Right lobe of liver (tissue), 6 donors: ENCODE data around the gene PSMA7. TPM values are rescaled to one million over a fixed set of nuclear protein-coding genes. Genes with fewer than 3 reads are reported as not detected.

Source experiments
- ATAC-seq, 4 donors: fragments of 200-7000 bp; cut with Tn5 transposase; one replicate each; pipeline ENCODE4 v1.9.1; 2020; ENCODE audit warnings: mild to moderate bottlenecking in 4 of 4, moderate library complexity in 4 of 4
- DNase-seq, 3 donors: peaks; one replicate each; pipeline ENCODE4 v3.0.0-alpha.2; 2020
- H3K27ac ChIP-seq, 3 donors: fragments of 200-600 bp; one replicate each; pipeline ENCODE4 v1.8.0; 2022
- H3K27me3 ChIP-seq, 2 donors: fragments of 200-600 bp; one replicate each; pipeline ENCODE4 v1.8.0; 2022
- H3K36me3 ChIP-seq, 4 donors: fragments of 200-600 bp; sonication (generic) in 1 of 4; one replicate each; pipeline versions ENCODE4 v1.5.1 to v1.8.0; 2017 to 2022; ENCODE audit warnings: control low read depth in 1 of 4
- H3K4me1 ChIP-seq, 4 donors: fragments of 200-600 bp; sonication (generic) in 1 of 4; one replicate each; pipeline versions ENCODE4 v1.5.1 to v1.8.0; 2017 to 2022; ENCODE audit warnings: control low read depth in 1 of 4
- H3K4me3 ChIP-seq, 3 donors: fragments of 200-600 bp; one replicate each; pipeline ENCODE4 v1.8.0; 2022
- H3K9me3 ChIP-seq, 4 donors: fragments of 200-600 bp; sonication (generic) in 1 of 4; one replicate each; pipeline versions ENCODE4 v1.5.1 to v1.8.0; 2017 to 2022; ENCODE audit warnings: control low read depth in 1 of 4
- CTCF ChIP-seq, 4 donors: fragments of 200-600 bp in 3 of 4; fragments of 450-650 bp in 1 of 4; IDR thresholded peaks; one replicate each; pipeline versions ENCODE4 v1.5.1 to v1.8.0; 2016 to 2022; ENCODE audit warnings: antibody characterized with exemption in 4 of 4, mild to moderate bottlenecking in 2 of 4
- POLR2A ChIP-seq: fragments of 450-650 bp; IDR thresholded peaks from one replicate; pipeline ENCODE4 v1.6.1; 2017; ENCODE audit warnings: antibody characterized with exemption, mild to moderate bottlenecking
- WGBS: methylation state at CpG from one replicate; pipeline ENCODE4 v1.1.6; 2018; ENCODE audit warnings: low coverage, low lambda C conversion rate; ENCODE audit not compliant: insufficient coverage; ENCODE audit errors: missing lambda C conversion rate; 5-methylcytosine and 5-hydroxymethylcytosine counted together
- intact Hi-C, 2 donors: fragments of 100-400 bp; cut with DNase I; formaldehyde crosslinking; loops; one replicate each; pipeline versions ENCODE4 v1.11.2 to v1.14.1; 2022
- total RNA-seq, 6 experiments: library from RNA; depleted of rRNA in 2 of 6; stranded (reverse); fragments of >200 nt in 2 of 6; fragmentation: NEBNext Ultra II Directional in 3 of 6; extraction: Animal tissue kit (Norgen Biotek cat#: 25700) in 3 of 6; gene quantifications; one replicate each; pipeline versions ENCODE4 v1.1.0 to v1.2.4, GENCODE V29; 2016 to 2023
- donor health status: DM: no; HTN: yes; CAD: no.
- donor health status: DM: no; HTN: no; CAD: no.
- donor health status: DM: no; HTN: no; CAD: no.
- donor health status: DM: no; HTN: yes; CAD: no.
- donor health status: DM: no; HTN: yes; CAD: no.

The PSMA7 gene
- total RNA-seq, 6 experiments from 2014 or later, result 108 to 268 (median 116) TPM

GRCh38 chr20:62177307-62177706 is 34.1 kb upstream of the PSMA7 start:
- Histone ChIP-seq H3K27me3 (no peaks in the 10 kb centered on the region), H3K4me1 (peaks cover 0 to 36% (median 2%) of the 10 kb centered on the region in 4 donors), H3K27ac (peak overlapping the region; percentile 95 to 99 (median 97)), H3K9me3 (no peaks in the 10 kb centered on the region), H3K36me3 (peaks cover 0 to 23% (median 2%) of the 10 kb centered on the region in 4 donors), H3K4me3 (no peak overlapping the region)
- ATAC-seq (peak; percentile 41 to 60 (median 52)), DNase-seq (peak; percentile 69 to 81 (median 75))
- intact Hi-C loops, result no loop called here
- WGBS, result 21% methylated on average over 2 of the region's 9 CpGs
- TF ChIP-seq POLR2A (peak; percentile 87), CTCF (IDR thresholded peaks at IDR 0.05) (no peak)

GRCh38 chr20:62176866-62177265 is 33.7 kb upstream of the PSMA7 start:
- 49% methylated on average over 8 of the region's 15 CpGs for WGBS
- peak overlapping the region; percentile 95 to 99 (median 97) for H3K27ac ChIP-seq
- H3K4me1 ChIP-seq, result peaks cover 0 to 34% (median 2%) of the 10 kb centered on the region in 4 donors
- DNase-seq, result peak in 2 of 3 donors; percentile 30 to 58
- no peak for TF ChIP-seq POLR2A
- no peak for TF ChIP-seq CTCF (IDR thresholded peaks at IDR 0.05)
- H3K9me3 ChIP-seq, result no peaks in the 10 kb centered on the region
- H3K36me3 ChIP-seq, result peaks cover 0 to 25% (median 2%) of the 10 kb centered on the region in 4 donors
- H3K4me3 ChIP-seq, result no peak overlapping the region
- intact Hi-C loops, result no loop called here
- no peaks in the 10 kb centered on the region for H3K27me3 ChIP-seq
- no peak for ATAC-seq

GRCh38 chr20:62175711-62176110 is 32.5 kb upstream of the PSMA7 start:
- Histone ChIP-seq H3K4me3 (no peak overlapping the region), H3K4me1 (peaks cover 0 to 28% (median 2%) of the 10 kb centered on the region in 4 donors), H3K27me3 (no peaks in the 10 kb centered on the region), H3K36me3 (peaks cover 0 to 25% (median 2%) of the 10 kb centered on the region in 4 donors), H3K27ac (peak overlapping the region in 1 of 3 donors; percentile 99), H3K9me3 (no peaks in the 10 kb centered on the region)
- intact Hi-C loops, result no loop called here
- TF ChIP-seq POLR2A, result no peak
- no peak for TF ChIP-seq CTCF (IDR thresholded peaks at IDR 0.05)
- 100% methylated on average over 1 of the region's 10 CpGs for WGBS
- peak in 2 of 3 donors; percentile 14 to 39 for DNase-seq
- no peak for ATAC-seq

- intact Hi-C loops, result no loop called here
- Histone ChIP-seq H3K4me3 (no peak overlapping the region), H3K36me3 (peaks cover 0 to 25% (median 2%) of the 10 kb centered on the region in 4 donors), H3K27ac (peak overlapping the region in 1 of 3 donors; percentile 99), H3K9me3 (no peaks in the 10 kb centered on the region), H3K27me3 (no peaks in the 10 kb centered on the region), H3K4me1 (peaks cover 0 to 23% (median 2%) of the 10 kb centered on the region in 4 donors)
- DNase-seq (peak in 2 of 3 donors; percentile 11 to 39), ATAC-seq (no peak)
- no peak for TF ChIP-seq POLR2A
- no peak for TF ChIP-seq CTCF (IDR thresholded peaks at IDR 0.05)
- 94% methylated on average over 23 of the region's 26 CpGs for WGBS
Observed at GRCh38 chr20:62174870-62175624, 31.9 kb upstream of the PSMA7 start.
